OCI-LY1 (cell line): ENCODE results near the gene POU2AF1.

Source experiments
- EZH2 ChIP-seq: fragments of 200-600 bp; sonication (generic), shearing (Covaris generic); IDR thresholded peaks from 2 replicates; pipeline ENCODE4 v1.8.0; 2017; ENCODE audit warnings: borderline replicate concordance, mixed run types, mild to moderate bottlenecking, antibody characterized with exemption, low read length, moderate library complexity, mixed read lengths
- TF ChIP-seq, protein P1 (sequence below): fragments of 200-600 bp; sonication (generic), shearing (Covaris generic); IDR thresholded peaks from 2 replicates; pipeline ENCODE4 v1.5.1; 2017; ENCODE audit warnings: mild to moderate bottlenecking, antibody characterized with exemption, low read length, moderate library complexity, mixed read lengths

DNA sequence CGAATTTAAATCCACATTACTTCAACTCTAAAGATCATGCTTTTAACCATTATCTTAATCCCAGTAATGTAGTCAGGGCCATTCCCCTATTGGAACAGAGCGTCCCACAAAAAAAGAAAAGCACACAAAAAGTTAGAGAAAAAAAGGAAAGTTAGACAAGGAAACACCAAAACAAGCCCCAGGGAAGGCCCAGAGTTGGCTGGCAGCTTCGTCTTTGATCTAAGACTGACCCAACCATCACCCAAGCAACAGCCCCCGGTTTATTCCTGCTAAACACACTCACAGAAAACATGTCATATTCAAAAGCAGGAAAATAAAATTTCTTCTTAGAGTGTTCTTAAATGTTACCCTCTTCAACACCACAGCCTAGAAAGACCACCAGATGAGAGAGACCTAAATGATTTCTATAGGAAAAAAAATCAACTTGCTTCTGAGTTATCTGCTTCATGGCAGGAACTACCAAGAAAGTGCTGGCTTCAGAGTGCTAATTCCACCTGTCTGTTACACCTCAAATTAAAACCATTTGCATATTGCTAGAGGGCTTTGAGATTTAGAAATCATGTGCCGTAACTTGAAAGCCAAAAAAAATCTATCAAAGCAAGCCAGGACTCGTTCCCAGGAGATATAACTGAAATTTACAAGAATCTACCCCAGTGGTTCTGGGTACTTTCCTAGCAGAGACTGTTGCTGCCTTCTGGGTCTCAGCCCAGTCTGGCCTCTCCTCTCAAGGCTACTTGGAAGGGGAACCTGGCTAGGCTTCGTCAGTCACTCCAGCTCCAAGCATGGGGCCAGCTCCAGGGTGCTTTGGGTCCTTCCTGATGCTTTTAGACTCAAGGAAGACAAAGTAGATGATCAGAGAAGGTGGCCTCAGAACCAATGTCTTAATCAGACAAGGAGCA, 49.5 kb downstream of the POU2AF1 start:
- TF ChIP-seq, protein P1, sequence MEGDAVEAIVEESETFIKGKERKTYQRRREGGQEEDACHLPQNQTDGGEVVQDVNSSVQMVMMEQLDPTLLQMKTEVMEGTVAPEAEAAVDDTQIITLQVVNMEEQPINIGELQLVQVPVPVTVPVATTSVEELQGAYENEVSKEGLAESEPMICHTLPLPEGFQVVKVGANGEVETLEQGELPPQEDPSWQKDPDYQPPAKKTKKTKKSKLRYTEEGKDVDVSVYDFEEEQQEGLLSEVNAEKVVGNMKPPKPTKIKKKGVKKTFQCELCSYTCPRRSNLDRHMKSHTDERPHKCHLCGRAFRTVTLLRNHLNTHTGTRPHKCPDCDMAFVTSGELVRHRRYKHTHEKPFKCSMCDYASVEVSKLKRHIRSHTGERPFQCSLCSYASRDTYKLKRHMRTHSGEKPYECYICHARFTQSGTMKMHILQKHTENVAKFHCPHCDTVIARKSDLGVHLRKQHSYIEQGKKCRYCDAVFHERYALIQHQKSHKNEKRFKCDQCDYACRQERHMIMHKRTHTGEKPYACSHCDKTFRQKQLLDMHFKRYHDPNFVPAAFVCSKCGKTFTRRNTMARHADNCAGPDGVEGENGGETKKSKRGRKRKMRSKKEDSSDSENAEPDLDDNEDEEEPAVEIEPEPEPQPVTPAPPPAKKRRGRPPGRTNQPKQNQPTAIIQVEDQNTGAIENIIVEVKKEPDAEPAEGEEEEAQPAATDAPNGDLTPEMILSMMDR, result no peak
- TF ChIP-seq EZH2, result no peak
